Measurements from ENCODE around the gene NLRP7.
"Not testable (repeated sequence)": the region's sequence is repeated elsewhere in the genome, so short reads cannot be mapped to it uniquely, and the experiment has no call there.

The NLRP7 gene

GRCh38 chr19:54928299-54928698 lies 19.0 kb downstream of the NLRP7 start:
- no peak overlapping the region for H3K4me3 ChIP-seq (replicated peaks; ENCODE audit: low read depth, low read length)
- no peak for TF ChIP-seq CTCF (IDR thresholded peaks at IDR 0.05; ENCODE audit: low read length, missing control alignments)
- DNase-seq (ENCODE audit: low read depth) = no peak

- TF ChIP-seq CTCF (IDR thresholded peaks at IDR 0.05; ENCODE audit: low read length, missing control alignments) = no peak
- DNase-seq (ENCODE audit: low read depth) = no peak
Observed at GRCh38 chr19:54923276-54923675, 24.1 kb downstream of the NLRP7 start.

GRCh38 chr19:54921082-54921481 lies 26.2 kb downstream of the NLRP7 start:
- no peak for TF ChIP-seq CTCF (IDR thresholded peaks at IDR 0.05; ENCODE audit: low read length, missing control alignments)
- DNase-seq (ENCODE audit: low read depth) = no peak
- H3K4me3 ChIP-seq (replicated peaks; ENCODE audit: low read depth, low read length) = no peak overlapping the region

More at GRCh38 chr19:54923276-54923675, 24.1 kb downstream of the NLRP7 start:
- no peak overlapping the region for H3K4me3 ChIP-seq (replicated peaks; ENCODE audit: low read depth, low read length)

- H3K4me3 ChIP-seq (replicated peaks; ENCODE audit: low read depth, low read length); DNase-seq (ENCODE audit: low read depth): not testable (repeated sequence)
Observed at GRCh38 chr19:54919646-54920563, 27.4 kb downstream of the NLRP7 start.

GRCh38 chr19:54918499-54918898 lies 28.8 kb downstream of the NLRP7 start:
- H3K4me3 ChIP-seq (replicated peaks; ENCODE audit: low read depth, low read length) = no peak overlapping the region
- DNase-seq (ENCODE audit: low read depth) = no peak
- TF ChIP-seq CTCF (IDR thresholded peaks at IDR 0.05; ENCODE audit: low read length, missing control alignments) = no peak

GRCh38 chr19:54916822-54917221 lies 30.5 kb downstream of the NLRP7 start:
- no peak overlapping the region for H3K4me3 ChIP-seq (replicated peaks; ENCODE audit: low read depth, low read length)
- no peak for DNase-seq (ENCODE audit: low read depth)
- TF ChIP-seq CTCF (IDR thresholded peaks at IDR 0.05; ENCODE audit: low read length, missing control alignments) = no peak

GRCh38 chr19:54907899-54908298 lies 39.4 kb downstream of the NLRP7 start:
- not testable (repeated sequence) for DNase-seq (ENCODE audit: low read depth); H3K4me3 ChIP-seq (replicated peaks; ENCODE audit: low read depth, low read length)

GRCh38 chr19:54906819-54907218 lies 40.5 kb downstream of the NLRP7 start:
- no peak for TF ChIP-seq CTCF (IDR thresholded peaks at IDR 0.05; ENCODE audit: low read length, missing control alignments)
- DNase-seq (ENCODE audit: low read depth) = no peak
- no peak overlapping the region for H3K4me3 ChIP-seq (replicated peaks; ENCODE audit: low read depth, low read length)
